HCT116 (cell line): ENCODE measurements around the gene NIT2. TPM values are rescaled to one million over a fixed set of nuclear protein-coding genes. Genes with fewer than 3 reads are reported as not detected.

ENCODE experiments used
- ATAC-seq: fragments of 200-7000 bp; cut with Tn5 transposase; 2 replicates; pipeline ENCODE4 v1.9.1; 2020; ENCODE audit warnings: mild to moderate bottlenecking, moderate library complexity
- BruUV-seq: library from RNA; stranded (reverse); fragments of 400-500 nt; replicated peaks from 2 replicates; lab custom pipeline; 2021; lab: Mats Ljungman, UMichigan
- CTCF ChIA-PET: fragments of 300-600 bp; sonication (Branson Sonifier 250); formaldehyde crosslinking; loops from one replicate; lab custom pipeline; 2021; ENCODE audit warnings: antibody characterized with exemption; lab: Charles Lee
- POLR2A ChIA-PET: fragments of 300-600, 350-600 bp; sonication (Branson Sonifier 250); formaldehyde crosslinking; loops from one replicate; lab custom pipeline; 2021; ENCODE audit warnings: antibody characterized with exemption; lab: Charles Lee
- RAD21 ChIA-PET, 2 experiments: fragments of 300-600 bp; sonication (Branson Sonifier 250); formaldehyde crosslinking; loops; one replicate each; lab custom pipeline; 2023; ENCODE audit warnings: low total read pairs in 2 of 2; ENCODE audit not compliant: uncharacterized antibody in 2 of 2, unreplicated experiment in 2 of 2, low non-redundant PET in 1 of 2; lab: Charles Lee
- DNase-seq: peaks from one replicate; pipeline ENCODE4 v3.0.0-alpha.2; 2010; ENCODE audit warnings: low read depth, low spot score
- H2AFZ ChIP-seq: fragments of 200-600 bp; shearing (Covaris generic), sonication (generic); 2 replicates; pipeline ENCODE4 v1.6.1; 2017; ENCODE audit warnings: low read depth, mixed run types, mixed read lengths, antibody characterized with exemption, low read length; ENCODE audit not compliant: poor library complexity, severe bottlenecking
- H3K27ac ChIP-seq: 2 replicates; pipeline ENCODE4 v1.5.1; 2012; ENCODE audit warnings: low read depth, low read length
- H3K27me3 ChIP-seq: fragments of 200-600 bp; sonication (generic); 2 replicates; pipeline ENCODE4 v1.6.1; 2016; ENCODE audit warnings: mixed run types, low read length, mixed read lengths; ENCODE audit not compliant: insufficient read depth
- H3K36me3 ChIP-seq, 2 experiments: fragments of 200-500 bp in 1 of 2; fragments of 200-600 bp in 1 of 2; sonication (Bioruptor generic) in 1 of 2; sonication (generic) in 1 of 2; 2 replicates each; pipeline versions ENCODE4 v1.5.1 to v1.6.1; 2014 to 2016; ENCODE audit warnings: low read length in 2 of 2, inconsistent platforms in 1 of 2, mixed read lengths in 1 of 2, mixed run types in 1 of 2; ENCODE audit not compliant: insufficient read depth in 2 of 2, control insufficient read depth in 1 of 2
- H3K4me1 ChIP-seq, 2 experiments: fragments of 200-600 bp in 1 of 2; sonication (generic) in 1 of 2; 2 replicates each; pipeline versions ENCODE4 v1.5.1 to v1.6.1; 2012 to 2017; ENCODE audit warnings: low read length in 2 of 2, inconsistent platforms in 1 of 2, mild to moderate bottlenecking in 1 of 2, mixed read lengths in 1 of 2, mixed run types in 1 of 2, moderate library complexity in 1 of 2; ENCODE audit not compliant: insufficient read depth in 2 of 2, control insufficient read depth in 1 of 2
- H3K4me2 ChIP-seq: fragments of 200-600 bp; sonication (generic); 2 replicates; pipeline ENCODE4 v1.6.1; 2017; ENCODE audit warnings: mixed run types, low read length, mixed read lengths
- H3K4me3 ChIP-seq, 2 experiments: fragments of 200-600 bp in 1 of 2; sonication (generic) in 1 of 2; replicated peaks in 1 of 2; 2 replicates each; pipeline ENCODE4 v1.5.1; 2011 to 2016; ENCODE audit warnings: low read length in 2 of 2, control low read depth in 1 of 2, low read depth in 1 of 2, mild to moderate bottlenecking in 1 of 2, mixed read lengths in 1 of 2, mixed run types in 1 of 2
- H3K79me2 ChIP-seq: fragments of 200-600 bp; sonication (generic); 2 replicates; pipeline ENCODE4 v1.6.1; 2017; ENCODE audit warnings: mild to moderate bottlenecking, mixed run types, low read length, moderate library complexity, mixed read lengths; ENCODE audit not compliant: insufficient read depth
- H3K9ac ChIP-seq: fragments of 200-600 bp; sonication (generic); 2 replicates; pipeline ENCODE4 v1.6.1; 2016; ENCODE audit warnings: low read length, mixed read lengths
- H3K9me2 ChIP-seq: fragments of 200-600 bp; sonication (generic), shearing (Covaris generic); 2 replicates; pipeline ENCODE4 v1.6.1; 2017; ENCODE audit warnings: mixed run types, mild to moderate bottlenecking, moderate library complexity; ENCODE audit not compliant: insufficient read depth
- H3K9me3 ChIP-seq, 2 experiments: fragments of 200-500 bp in 1 of 2; fragments of 200-600 bp in 1 of 2; sonication (Bioruptor generic) in 1 of 2; sonication (generic) in 1 of 2; 2 replicates each; pipeline ENCODE4 v1.6.1; 2014 to 2017; ENCODE audit warnings: low read length in 2 of 2, mixed read lengths in 2 of 2, inconsistent platforms in 1 of 2, low read depth in 1 of 2, mild to moderate bottlenecking in 1 of 2, mixed run types in 1 of 2, moderate library complexity in 1 of 2; ENCODE audit not compliant: control insufficient read depth in 1 of 2, insufficient read depth in 1 of 2
- H4K20me1 ChIP-seq: fragments of 200-600 bp; sonication (generic), shearing (Covaris generic); 2 replicates; pipeline ENCODE4 v1.6.1; 2017; ENCODE audit warnings: mixed run types, mild to moderate bottlenecking, moderate library complexity; ENCODE audit not compliant: insufficient read depth
- CEBPB ChIP-seq: IDR thresholded peaks from 2 replicates; pipeline ENCODE4 v1.6.1; 2012; ENCODE audit warnings: low read depth
- EGR1 ChIP-seq: IDR thresholded peaks from 2 replicates; pipeline ENCODE4 v1.6.1; 2012; ENCODE audit warnings: low read depth
- ELF1 ChIP-seq: IDR thresholded peaks from 2 replicates; pipeline ENCODE4 v1.6.1; 2012; ENCODE audit warnings: low read depth, borderline replicate concordance
- EZH2phosphoT487 ChIP-seq: fragments of 200-600 bp; IDR thresholded peaks from 2 replicates; pipeline ENCODE4 v1.6.1; 2018; ENCODE audit warnings: antibody characterized with exemption, borderline replicate concordance
- FOSL1 ChIP-seq: IDR thresholded peaks from 2 replicates; pipeline ENCODE4 v1.6.1; 2012; ENCODE audit warnings: low read depth
- JUND ChIP-seq: IDR thresholded peaks from 2 replicates; pipeline ENCODE4 v1.6.1; 2012
- POLR2A ChIP-seq: IDR thresholded peaks from 2 replicates; pipeline ENCODE4 v1.7.0; 2011; ENCODE audit warnings: borderline replicate concordance; ENCODE audit not compliant: insufficient read depth, insufficient read length; ENCODE audit errors: extremely low read depth
- POLR2AphosphoS5 ChIP-seq: IDR thresholded peaks from 2 replicates; pipeline ENCODE4 v1.6.1; 2011; ENCODE audit warnings: mild to moderate bottlenecking, low read depth, low read length, moderate library complexity
- RAD21 ChIP-seq: IDR thresholded peaks from 2 replicates; pipeline ENCODE4 v1.6.1; 2012; ENCODE audit warnings: low read depth, mild to moderate bottlenecking
- SIN3A ChIP-seq: IDR thresholded peaks from 2 replicates; pipeline ENCODE4 v1.6.1; 2012; ENCODE audit warnings: low read depth
- SP1 ChIP-seq: IDR thresholded peaks from 2 replicates; pipeline ENCODE4 v1.6.1; 2012; ENCODE audit warnings: low read depth
- SRF ChIP-seq: IDR thresholded peaks from 2 replicates; pipeline ENCODE4 v1.6.1; 2012; ENCODE audit warnings: low read depth
- TCF7L2 ChIP-seq: IDR thresholded peaks from 2 replicates; pipeline ENCODE4 v1.7.0; 2011; ENCODE audit warnings: borderline replicate concordance, inconsistent platforms; ENCODE audit not compliant: insufficient read depth, insufficient read length; ENCODE audit errors: extremely low read depth
- YY1 ChIP-seq: IDR thresholded peaks from 2 replicates; pipeline ENCODE4 v1.6.1; 2011; ENCODE audit warnings: low read length, low read depth, moderate library complexity, mild to moderate bottlenecking; ENCODE audit not compliant: insufficient replicate concordance; ENCODE audit errors: extremely low read depth
- ZFX ChIP-seq: fragments of 450-650 bp; IDR thresholded peaks from 2 replicates; pipeline ENCODE4 v1.6.1; 2017
- ZNF274 ChIP-seq: fragments of 200-500 bp; sonication (Bioruptor generic); IDR thresholded peaks from 2 replicates; pipeline ENCODE4 v1.6.1; 2014; ENCODE audit warnings: mild to moderate bottlenecking, low read depth, low read length, inconsistent platforms
- intact Hi-C: fragments of 100-400 bp; cut with micrococcal nuclease; formaldehyde crosslinking; loops from 2 replicates; pipeline ENCODE4 v1.10.0; 2022
- total RNA-seq: library from RNA; stranded (reverse); gene quantifications from one replicate; pipeline ENCODE4 v1.2.1, GENCODE V29; 2021; ENCODE audit not compliant: unreplicated experiment
- TF ChIP-seq, protein P1 (sequence below): IDR thresholded peaks from 2 replicates; pipeline ENCODE4 v1.6.1; 2012
- TF ChIP-seq, protein P2 (sequence below): IDR thresholded peaks from 2 replicates; pipeline ENCODE4 v1.6.1; 2012
- TF ChIP-seq, protein P3 (sequence below): IDR thresholded peaks from 2 replicates; pipeline ENCODE4 v1.6.1; 2012; ENCODE audit warnings: low read depth

The NIT2 gene
- total RNA-seq, 1 experiment from 2014 or later = 44.7 TPM

GRCh38 chr3:100366424-100366823 lies 31.9 kb downstream of the NIT2 start:
- TF ChIP-seq EZH2phosphoT487 = no peak
- Histone ChIP-seq H2AFZ (no peak overlapping the region), H3K4me2 (no peak overlapping the region), H3K27me3 (no peaks in the 10 kb centered on the region), H4K20me1 (no peaks in the 10 kb centered on the region), H3K9me3 (no peaks in the 10 kb centered on the region), H3K4me3 (no peak overlapping the region), H3K9ac (no peak overlapping the region), H3K9me2 (no peaks in the 10 kb centered on the region), H3K27ac (no peak overlapping the region), H3K36me3 (peaks cover 19 to 38% of the 10 kb centered on the region in 2 experiments; a peak in 3 of 4 replicates), H3K4me1 (no peaks in the 10 kb centered on the region), H3K79me2 (no peaks in the 10 kb centered on the region)
- DNase-seq (no peak), ATAC-seq (no peak)
- ChIA-PET POLR2A (no interaction called here), RAD21 (interaction anchor here in 1 of 2 experiments (0.6 kb wide), 1 partner anchor 439 kb away, joined by 3 read pairs; no protein-coding TSS in a partner anchor), CTCF (no interaction called here)
- no TSS peak for BruUV-seq
- intact Hi-C loops = no loop called here

DNA sequence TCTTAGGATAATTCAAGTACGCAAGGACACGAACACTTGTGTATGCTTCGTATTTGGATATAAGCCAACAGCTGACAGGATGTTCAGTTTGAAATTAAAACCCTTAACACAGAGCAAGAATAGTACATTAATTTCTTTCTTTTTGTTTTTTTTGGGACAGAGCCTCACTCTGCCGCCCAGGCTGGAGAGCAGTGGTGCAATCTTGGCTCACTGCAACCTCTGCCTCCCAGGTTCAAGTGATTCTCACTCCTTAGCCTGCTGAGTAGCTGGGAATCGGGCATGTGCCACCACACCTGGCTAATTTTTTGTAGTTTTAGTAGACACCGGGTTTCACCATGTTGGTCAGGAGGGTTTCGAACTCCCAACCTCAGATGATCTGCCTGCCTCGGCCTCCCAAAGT lies 33.9 kb downstream of the NIT2 start:
- RAD21 ChIA-PET = no interaction called here
- peaks cover 29 to 40% of the 10 kb centered on the region in 2 experiments; a peak in 3 of 4 replicates for H3K36me3 ChIP-seq
- no peak overlapping the region for H3K9ac ChIP-seq

More for the DNA sequence above, 33.9 kb downstream of the NIT2 start:
- no peak overlapping the region for H3K4me2 ChIP-seq
- H2AFZ ChIP-seq = no peak overlapping the region
- H4K20me1 ChIP-seq = no peaks in the 10 kb centered on the region
- no peak for DNase-seq
- POLR2A ChIA-PET = no interaction called here
- H3K27ac ChIP-seq = no peak overlapping the region
- no peaks in the 10 kb centered on the region for H3K9me3 ChIP-seq
- CTCF ChIA-PET = no interaction called here
- no peak for ATAC-seq
- TF ChIP-seq EGR1 (no peak), SIN3A (no peak), ZNF274 (no peak), ZFX (no peak), POLR2AphosphoS5 (no peak), SP1 (no peak), CEBPB (no peak), SRF (no peak), RAD21 (no peak), ELF1 (no peak), TCF7L2 (no peak), FOSL1 (no peak), POLR2A (no peak), YY1 (no peak), JUND (no peak)
- TF ChIP-seq, protein P1, sequence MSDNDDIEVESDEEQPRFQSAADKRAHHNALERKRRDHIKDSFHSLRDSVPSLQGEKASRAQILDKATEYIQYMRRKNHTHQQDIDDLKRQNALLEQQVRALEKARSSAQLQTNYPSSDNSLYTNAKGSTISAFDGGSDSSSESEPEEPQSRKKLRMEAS = no peak
- TF ChIP-seq, protein P2, sequence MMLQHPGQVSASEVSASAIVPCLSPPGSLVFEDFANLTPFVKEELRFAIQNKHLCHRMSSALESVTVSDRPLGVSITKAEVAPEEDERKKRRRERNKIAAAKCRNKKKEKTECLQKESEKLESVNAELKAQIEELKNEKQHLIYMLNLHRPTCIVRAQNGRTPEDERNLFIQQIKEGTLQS = no peak
- TF ChIP-seq, protein P3, sequence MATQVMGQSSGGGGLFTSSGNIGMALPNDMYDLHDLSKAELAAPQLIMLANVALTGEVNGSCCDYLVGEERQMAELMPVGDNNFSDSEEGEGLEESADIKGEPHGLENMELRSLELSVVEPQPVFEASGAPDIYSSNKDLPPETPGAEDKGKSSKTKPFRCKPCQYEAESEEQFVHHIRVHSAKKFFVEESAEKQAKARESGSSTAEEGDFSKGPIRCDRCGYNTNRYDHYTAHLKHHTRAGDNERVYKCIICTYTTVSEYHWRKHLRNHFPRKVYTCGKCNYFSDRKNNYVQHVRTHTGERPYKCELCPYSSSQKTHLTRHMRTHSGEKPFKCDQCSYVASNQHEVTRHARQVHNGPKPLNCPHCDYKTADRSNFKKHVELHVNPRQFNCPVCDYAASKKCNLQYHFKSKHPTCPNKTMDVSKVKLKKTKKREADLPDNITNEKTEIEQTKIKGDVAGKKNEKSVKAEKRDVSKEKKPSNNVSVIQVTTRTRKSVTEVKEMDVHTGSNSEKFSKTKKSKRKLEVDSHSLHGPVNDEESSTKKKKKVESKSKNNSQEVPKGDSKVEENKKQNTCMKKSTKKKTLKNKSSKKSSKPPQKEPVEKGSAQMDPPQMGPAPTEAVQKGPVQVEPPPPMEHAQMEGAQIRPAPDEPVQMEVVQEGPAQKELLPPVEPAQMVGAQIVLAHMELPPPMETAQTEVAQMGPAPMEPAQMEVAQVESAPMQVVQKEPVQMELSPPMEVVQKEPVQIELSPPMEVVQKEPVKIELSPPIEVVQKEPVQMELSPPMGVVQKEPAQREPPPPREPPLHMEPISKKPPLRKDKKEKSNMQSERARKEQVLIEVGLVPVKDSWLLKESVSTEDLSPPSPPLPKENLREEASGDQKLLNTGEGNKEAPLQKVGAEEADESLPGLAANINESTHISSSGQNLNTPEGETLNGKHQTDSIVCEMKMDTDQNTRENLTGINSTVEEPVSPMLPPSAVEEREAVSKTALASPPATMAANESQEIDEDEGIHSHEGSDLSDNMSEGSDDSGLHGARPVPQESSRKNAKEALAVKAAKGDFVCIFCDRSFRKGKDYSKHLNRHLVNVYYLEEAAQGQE = no peak
- no peaks in the 10 kb centered on the region for H3K27me3 ChIP-seq
- H3K4me3 ChIP-seq = no peak overlapping the region
- no peaks in the 10 kb centered on the region for H3K9me2 ChIP-seq
- BruUV-seq = no TSS peak
- H3K79me2 ChIP-seq = no peaks in the 10 kb centered on the region
- intact Hi-C loops = no loop called here
- H3K4me1 ChIP-seq = no peaks in the 10 kb centered on the region
